ENCODE results near the gene PHLPP1.
A peak's percentile ranks its signal among the peaks of the same experiment; 100 is the strongest.

Gene PHLPP1

DNA sequence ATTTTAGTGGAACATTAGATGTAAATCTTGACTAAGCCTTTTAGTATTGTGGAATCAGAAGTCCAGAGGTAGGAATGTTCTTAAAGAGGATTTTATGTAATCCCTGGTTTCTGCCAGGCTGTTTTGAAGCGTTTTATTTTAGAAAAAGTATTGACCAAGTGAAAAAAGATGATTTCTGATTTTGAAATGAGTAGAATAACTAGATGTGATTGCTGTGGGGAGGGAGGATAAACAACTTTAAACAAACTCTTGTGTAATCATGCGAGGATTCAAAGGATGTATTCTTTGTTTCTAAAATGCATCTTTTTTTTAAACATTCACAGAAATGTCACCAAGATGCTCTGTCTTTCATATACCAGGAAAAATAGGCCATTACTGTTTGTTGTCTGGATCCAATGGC, 53.9 kb downstream of the PHLPP1 start:
- Histone ChIP-seq H3K27me3 (ENCODE audit: insufficient read depth, poor library complexity, severe bottlenecking) (no peaks in the 10 kb centered on the region), H3K4me3 (ENCODE audit: severe bottlenecking) (no peak overlapping the region), H3K9me3 (ENCODE audit: severe bottlenecking) (no peaks in the 10 kb centered on the region), H3K4me1 (ENCODE audit: insufficient read depth, poor library complexity, severe bottlenecking) (peaks cover 38% of the 10 kb centered on the region), H3K36me3 (ENCODE audit: low read depth) (no peaks in the 10 kb centered on the region), H3K27ac (ENCODE audit: poor library complexity, severe bottlenecking) (peak overlapping the region; percentile 95)
- TF ChIP-seq, protein P1, sequence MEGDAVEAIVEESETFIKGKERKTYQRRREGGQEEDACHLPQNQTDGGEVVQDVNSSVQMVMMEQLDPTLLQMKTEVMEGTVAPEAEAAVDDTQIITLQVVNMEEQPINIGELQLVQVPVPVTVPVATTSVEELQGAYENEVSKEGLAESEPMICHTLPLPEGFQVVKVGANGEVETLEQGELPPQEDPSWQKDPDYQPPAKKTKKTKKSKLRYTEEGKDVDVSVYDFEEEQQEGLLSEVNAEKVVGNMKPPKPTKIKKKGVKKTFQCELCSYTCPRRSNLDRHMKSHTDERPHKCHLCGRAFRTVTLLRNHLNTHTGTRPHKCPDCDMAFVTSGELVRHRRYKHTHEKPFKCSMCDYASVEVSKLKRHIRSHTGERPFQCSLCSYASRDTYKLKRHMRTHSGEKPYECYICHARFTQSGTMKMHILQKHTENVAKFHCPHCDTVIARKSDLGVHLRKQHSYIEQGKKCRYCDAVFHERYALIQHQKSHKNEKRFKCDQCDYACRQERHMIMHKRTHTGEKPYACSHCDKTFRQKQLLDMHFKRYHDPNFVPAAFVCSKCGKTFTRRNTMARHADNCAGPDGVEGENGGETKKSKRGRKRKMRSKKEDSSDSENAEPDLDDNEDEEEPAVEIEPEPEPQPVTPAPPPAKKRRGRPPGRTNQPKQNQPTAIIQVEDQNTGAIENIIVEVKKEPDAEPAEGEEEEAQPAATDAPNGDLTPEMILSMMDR (IDR thresholded peaks at IDR 0.05; ENCODE audit: poor library complexity, severe bottlenecking) = no peak
- DNase-seq (ENCODE audit: low spot score) (no peak), ATAC-seq (ENCODE audit: low read depth) (no peak)

DNA sequence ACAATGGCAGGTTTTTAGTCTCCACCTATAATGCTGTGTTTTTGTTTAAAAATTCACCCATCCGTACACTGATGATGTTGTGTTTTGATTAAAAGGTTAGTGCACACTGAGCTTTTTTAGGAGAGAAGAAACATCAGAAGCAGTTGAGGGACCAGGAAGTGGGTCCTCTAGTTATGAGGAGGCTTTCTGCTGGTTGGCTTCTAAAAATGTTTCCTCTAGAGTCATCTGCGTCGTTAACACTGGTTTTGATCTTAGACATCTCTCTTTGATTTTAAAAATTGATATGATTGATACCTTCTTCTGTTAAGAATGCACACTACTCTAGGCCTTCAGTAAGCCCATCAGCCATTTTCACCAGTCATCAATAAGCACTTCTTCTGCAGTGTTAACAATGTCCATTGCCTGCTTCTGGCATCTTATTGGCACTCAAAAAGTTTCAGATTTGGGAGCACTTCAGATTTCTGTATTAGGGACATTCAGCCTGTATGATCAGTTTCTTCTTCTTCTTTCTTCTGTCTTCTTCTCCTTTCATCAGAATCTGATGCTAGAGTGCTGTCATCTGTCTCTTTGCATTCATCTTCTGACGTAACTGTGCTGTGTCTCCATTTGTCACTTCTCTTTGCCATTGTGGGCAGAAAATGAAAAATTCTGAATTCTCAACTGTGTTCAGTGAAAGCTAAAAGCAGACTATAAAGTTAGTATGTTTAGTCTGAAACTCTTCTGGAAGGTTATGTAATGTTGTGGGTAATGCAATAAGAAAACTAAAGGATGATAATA, 56.3 kb downstream of the PHLPP1 start:
- ATAC-seq (ENCODE audit: low read depth) (no peak), DNase-seq (ENCODE audit: low spot score) (no peak)
- no peak overlapping the region for H3K4me3 ChIP-seq (ENCODE audit: severe bottlenecking)
- no peaks in the 10 kb centered on the region for H3K9me3 ChIP-seq (ENCODE audit: severe bottlenecking)
- no peaks in the 10 kb centered on the region for H3K27me3 ChIP-seq (ENCODE audit: insufficient read depth, poor library complexity, severe bottlenecking)
- H3K4me1 ChIP-seq (ENCODE audit: insufficient read depth, poor library complexity, severe bottlenecking) = peaks cover 32% of the 10 kb centered on the region
- H3K27ac ChIP-seq (ENCODE audit: poor library complexity, severe bottlenecking) = no peak overlapping the region
- no peaks in the 10 kb centered on the region for H3K36me3 ChIP-seq (ENCODE audit: low read depth)
- TF ChIP-seq, protein P1 (IDR thresholded peaks at IDR 0.05; ENCODE audit: poor library complexity, severe bottlenecking) = no peak

DNA sequence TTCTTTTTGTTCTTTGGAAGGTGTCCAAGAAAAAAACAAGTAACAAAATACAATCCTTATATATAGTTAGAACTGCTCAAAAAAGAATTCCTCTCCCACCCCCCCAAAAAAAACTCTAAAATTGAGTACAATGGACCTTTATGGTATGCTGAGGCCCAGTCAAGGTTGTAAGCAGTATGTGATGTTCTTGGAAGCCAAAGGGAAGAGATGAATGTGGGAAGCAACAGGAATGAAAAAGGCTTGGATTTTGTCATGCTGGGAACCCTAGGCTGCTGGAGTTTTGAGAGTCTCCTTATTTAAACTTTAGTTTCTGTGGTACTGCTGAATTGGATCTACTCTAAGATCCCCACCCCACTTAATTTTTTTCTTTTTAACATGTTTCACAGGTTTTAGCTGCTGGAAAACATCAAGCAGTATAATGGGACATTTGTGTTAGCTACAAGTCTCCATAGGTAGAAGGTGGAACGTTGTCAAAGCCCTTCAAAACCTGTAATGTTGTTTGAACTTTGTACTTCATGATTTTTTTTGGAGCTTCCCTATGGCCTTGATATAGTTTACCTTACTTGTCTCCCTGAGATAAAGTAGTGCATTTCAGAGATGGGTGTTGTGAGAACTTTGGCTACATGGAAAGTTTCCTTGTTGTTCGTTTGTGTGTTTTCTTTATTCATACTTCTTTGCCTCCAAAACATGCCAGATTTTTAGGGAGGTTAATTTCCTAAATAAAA, 57.7 kb downstream of the PHLPP1 start:
- Histone ChIP-seq H3K27me3 (ENCODE audit: insufficient read depth, poor library complexity, severe bottlenecking) (no peaks in the 10 kb centered on the region), H3K9me3 (ENCODE audit: severe bottlenecking) (no peaks in the 10 kb centered on the region), H3K4me3 (ENCODE audit: severe bottlenecking) (no peak overlapping the region), H3K36me3 (ENCODE audit: low read depth) (no peaks in the 10 kb centered on the region), H3K27ac (ENCODE audit: poor library complexity, severe bottlenecking) (no peak overlapping the region), H3K4me1 (ENCODE audit: insufficient read depth, poor library complexity, severe bottlenecking) (peaks cover 24% of the 10 kb centered on the region)
- DNase-seq (ENCODE audit: low spot score) (no peak), ATAC-seq (ENCODE audit: low read depth) (no peak)
- TF ChIP-seq, protein P1 (IDR thresholded peaks at IDR 0.05; ENCODE audit: poor library complexity, severe bottlenecking) = no peak

DNA sequence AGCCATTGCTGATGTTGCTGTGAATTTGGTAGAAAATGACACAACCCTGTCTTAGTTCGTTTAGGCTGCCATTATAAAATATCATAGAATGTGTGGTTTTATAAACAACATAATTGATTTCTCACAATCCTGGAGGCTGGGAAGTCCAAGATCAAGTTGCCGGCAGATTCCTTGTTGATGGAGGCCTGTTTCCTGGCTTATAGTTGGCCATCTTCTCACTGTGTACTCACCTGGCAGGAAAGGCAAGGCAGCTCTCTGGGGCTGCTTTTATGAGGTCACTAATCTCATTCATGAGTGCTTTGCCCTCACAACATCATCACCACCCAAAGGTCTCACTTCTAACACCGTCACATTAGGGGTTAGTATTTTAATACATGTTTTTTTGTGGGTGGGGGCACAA, 58.4 kb downstream of the PHLPP1 start:
- Histone ChIP-seq H3K36me3 (ENCODE audit: low read depth) (no peaks in the 10 kb centered on the region), H3K4me3 (ENCODE audit: severe bottlenecking) (no peak overlapping the region), H3K27me3 (ENCODE audit: insufficient read depth, poor library complexity, severe bottlenecking) (no peaks in the 10 kb centered on the region), H3K4me1 (ENCODE audit: insufficient read depth, poor library complexity, severe bottlenecking) (peaks cover 18% of the 10 kb centered on the region), H3K9me3 (ENCODE audit: severe bottlenecking) (no peaks in the 10 kb centered on the region), H3K27ac (ENCODE audit: poor library complexity, severe bottlenecking) (no peak overlapping the region)
- TF ChIP-seq, protein P1 (IDR thresholded peaks at IDR 0.05; ENCODE audit: poor library complexity, severe bottlenecking) = no peak
- ATAC-seq (ENCODE audit: low read depth) (no peak), DNase-seq (ENCODE audit: low spot score) (no peak)
